ENCODE measurements around the gene SLC25A44.

DNA sequence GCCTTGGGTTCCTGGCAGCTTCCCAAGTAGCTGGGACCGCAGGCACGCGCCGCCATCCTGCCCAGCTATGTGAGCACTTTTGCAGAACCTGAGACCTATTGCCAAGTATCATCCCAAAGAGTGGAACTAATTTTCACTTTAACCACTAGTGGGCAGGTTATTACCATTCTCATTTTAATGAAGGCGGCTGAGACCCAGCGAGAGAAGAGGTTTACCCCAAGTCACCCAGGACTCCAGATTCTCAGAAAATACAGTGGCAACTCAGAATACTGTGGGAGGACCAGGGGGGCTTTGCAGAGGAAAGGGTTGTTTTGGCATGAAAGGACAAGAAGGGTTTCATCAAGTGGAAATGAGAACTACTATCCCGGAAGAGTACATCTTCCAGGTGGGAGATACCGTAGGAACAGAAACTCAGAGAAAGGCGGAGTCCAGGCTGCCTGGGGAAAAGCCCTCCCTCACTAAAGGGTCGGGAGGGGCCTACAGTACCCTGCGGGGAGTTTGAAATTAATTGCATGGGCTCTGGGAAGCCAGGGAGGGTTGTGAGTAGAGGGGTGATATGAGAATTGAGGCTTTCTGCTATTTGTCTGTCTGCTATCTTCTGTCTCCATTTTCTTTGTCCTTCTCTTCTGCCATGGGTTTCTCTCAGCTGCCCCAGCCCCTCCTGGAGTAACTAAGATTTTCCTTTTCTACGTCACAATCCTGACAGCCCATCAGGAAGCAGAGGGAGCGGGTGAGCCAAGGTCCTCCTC lies 47.7 kb upstream of the SLC25A44 start:
- TF ChIP-seq POLR2A (IDR thresholded peaks at IDR 0.05; ENCODE audit: low read depth, low read length) (no peak), TAF1 (IDR thresholded peaks at IDR 0.05; ENCODE audit: borderline replicate concordance, low read depth, low read length) (no peak)
